Panc1 (cell line): Measurements from ENCODE around the gene LTF. TPM values are rescaled to one million over a fixed set of nuclear protein-coding genes. Genes with fewer than 3 reads are reported as not detected.

Experiments used
- ATAC-seq: fragments of 200-7000 bp; cut with Tn5 transposase; 2 replicates; pipeline ENCODE4 v1.9.1; 2020; ENCODE audit warnings: mild to moderate bottlenecking, moderate library complexity
- BruUV-seq: library from RNA; stranded (reverse); fragments of 400-500 nt; replicated peaks from 2 replicates; lab custom pipeline; 2021; lab: Mats Ljungman, UMichigan
- CTCF ChIA-PET: fragments of 300-600 bp; sonication (Branson Sonifier 250); formaldehyde crosslinking; loops from one replicate; lab custom pipeline; 2022; ENCODE audit warnings: antibody characterized with exemption; lab: Charles Lee
- POLR2A ChIA-PET: fragments of 300-600 bp; sonication (Branson Sonifier 250); formaldehyde crosslinking; loops from one replicate; lab custom pipeline; 2022; ENCODE audit warnings: antibody characterized with exemption; lab: Charles Lee
- DNase-seq: peaks from one replicate; pipeline ENCODE4 v3.0.0-alpha.2; 2010; ENCODE audit warnings: low read depth, low spot score
- H3K27ac ChIP-seq: 2 replicates; pipeline ENCODE4 v1.5.1; 2011; ENCODE audit warnings: mild to moderate bottlenecking, low read length, inconsistent platforms
- H3K27me3 ChIP-seq: fragments of 200-500 bp; sonication (Bioruptor generic); 2 replicates; pipeline ENCODE4 v1.6.0; 2014; ENCODE audit warnings: low read length, inconsistent platforms; ENCODE audit not compliant: control insufficient read depth, insufficient read depth
- H3K36me3 ChIP-seq: fragments of 200-500 bp; sonication (Bioruptor generic); 2 replicates; pipeline ENCODE4 v1.5.1; 2014; ENCODE audit warnings: inconsistent platforms, mild to moderate bottlenecking, low read length, moderate library complexity; ENCODE audit not compliant: control insufficient read depth, insufficient read depth
- H3K4me1 ChIP-seq: 2 replicates; pipeline ENCODE4 v1.5.1; 2011; ENCODE audit warnings: inconsistent platforms, mild to moderate bottlenecking, low read length, moderate library complexity; ENCODE audit not compliant: control insufficient read depth, insufficient read depth
- H3K4me3 ChIP-seq, 2 experiments: 2 replicates each; pipeline ENCODE4 v1.5.1; 2011 to 2012; ENCODE audit warnings: low read depth in 2 of 2, low read length in 2 of 2, mild to moderate bottlenecking in 2 of 2, inconsistent platforms in 1 of 2, moderate library complexity in 1 of 2
- H3K9me3 ChIP-seq: fragments of 200-500 bp; sonication (Bioruptor generic); 2 replicates; pipeline ENCODE4 v1.5.1; 2014; ENCODE audit warnings: low read depth, mild to moderate bottlenecking, inconsistent platforms, low read length, moderate library complexity; ENCODE audit not compliant: control insufficient read depth, insufficient read depth
- POLR2AphosphoS5 ChIP-seq: IDR thresholded peaks from 2 replicates; pipeline ENCODE4 v1.6.1; 2012; ENCODE audit warnings: mild to moderate bottlenecking, low read depth, low read length, moderate library complexity
- SIN3A ChIP-seq: IDR thresholded peaks from 2 replicates; pipeline ENCODE4 v1.6.1; 2012; ENCODE audit warnings: low read depth, mild to moderate bottlenecking, low read length, moderate library complexity, borderline replicate concordance; ENCODE audit not compliant: insufficient read depth
- TCF7L2 ChIP-seq: IDR thresholded peaks from 2 replicates; pipeline ENCODE4 v1.6.1; 2011; ENCODE audit warnings: mild to moderate bottlenecking, low read depth, low read length, inconsistent platforms
- in situ Hi-C: cut with HindIII; loops from 2 replicates; pipeline ENCODE4 v1.10.0; 2016; ENCODE audit warnings: low sequenced_read_pairs, low pct_unique_long_range_greater_than_20kb
- intact Hi-C: fragments of 100-400 bp; cut with micrococcal nuclease; formaldehyde crosslinking; loops from one replicate; pipeline ENCODE4 v1.10.0; 2022; ENCODE audit not compliant: unreplicated experiment
- total RNA-seq: library from RNA; stranded (reverse); gene quantifications from one replicate; pipeline ENCODE4 v1.2.1, GENCODE V29; 2021; ENCODE audit not compliant: unreplicated experiment
- TF ChIP-seq, protein P1 (sequence below), 2 experiments: IDR thresholded peaks; 2 replicates each; pipeline ENCODE4 v1.6.1; 2011 to 2012; ENCODE audit warnings: low read depth in 2 of 2, control low read depth in 1 of 2, low read length in 1 of 2, mild to moderate bottlenecking in 1 of 2, moderate library complexity in 1 of 2; ENCODE audit not compliant: insufficient read depth in 1 of 2
- TF ChIP-seq, protein P2 (sequence below): fragments of 450-650 bp; IDR thresholded peaks from 2 replicates; pipeline ENCODE4 v1.5.1; 2017; ENCODE audit warnings: mild to moderate bottlenecking

LTF gene
- total RNA-seq, 1 experiment from 2014 or later = not detected

DNA sequence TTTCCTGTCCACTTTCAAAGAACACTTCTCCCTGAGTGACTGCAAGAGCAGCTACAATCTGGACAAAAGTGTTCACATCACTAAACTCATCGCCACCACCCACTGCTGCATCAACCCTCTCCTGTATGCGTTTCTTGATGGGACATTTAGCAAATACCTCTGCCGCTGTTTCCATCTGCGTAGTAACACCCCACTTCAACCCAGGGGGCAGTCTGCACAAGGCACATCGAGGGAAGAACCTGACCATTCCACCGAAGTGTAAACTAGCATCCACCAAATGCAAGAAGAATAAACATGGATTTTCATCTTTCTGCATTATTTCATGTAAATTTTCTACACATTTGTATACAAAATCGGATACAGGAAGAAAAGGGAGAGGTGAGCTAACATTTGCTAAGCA lies 55.9 kb downstream of the LTF start:
- ATAC-seq (no peak), DNase-seq (no peak)
- no TSS peak for BruUV-seq
- POLR2A ChIA-PET = no interaction called here
- Histone ChIP-seq H3K36me3 (no peaks in the 10 kb centered on the region), H3K4me1 (no peaks in the 10 kb centered on the region), H3K27me3 (no peaks in the 10 kb centered on the region), H3K4me3 (no peak overlapping the region), H3K9me3 (no peaks in the 10 kb centered on the region), H3K27ac (no peak overlapping the region)
- in situ Hi-C loops = no loop called here
- intact Hi-C loops = no loop called here
- CTCF ChIA-PET = no interaction called here
- no peak for TF ChIP-seq TCF7L2
- TF ChIP-seq, protein P1, sequence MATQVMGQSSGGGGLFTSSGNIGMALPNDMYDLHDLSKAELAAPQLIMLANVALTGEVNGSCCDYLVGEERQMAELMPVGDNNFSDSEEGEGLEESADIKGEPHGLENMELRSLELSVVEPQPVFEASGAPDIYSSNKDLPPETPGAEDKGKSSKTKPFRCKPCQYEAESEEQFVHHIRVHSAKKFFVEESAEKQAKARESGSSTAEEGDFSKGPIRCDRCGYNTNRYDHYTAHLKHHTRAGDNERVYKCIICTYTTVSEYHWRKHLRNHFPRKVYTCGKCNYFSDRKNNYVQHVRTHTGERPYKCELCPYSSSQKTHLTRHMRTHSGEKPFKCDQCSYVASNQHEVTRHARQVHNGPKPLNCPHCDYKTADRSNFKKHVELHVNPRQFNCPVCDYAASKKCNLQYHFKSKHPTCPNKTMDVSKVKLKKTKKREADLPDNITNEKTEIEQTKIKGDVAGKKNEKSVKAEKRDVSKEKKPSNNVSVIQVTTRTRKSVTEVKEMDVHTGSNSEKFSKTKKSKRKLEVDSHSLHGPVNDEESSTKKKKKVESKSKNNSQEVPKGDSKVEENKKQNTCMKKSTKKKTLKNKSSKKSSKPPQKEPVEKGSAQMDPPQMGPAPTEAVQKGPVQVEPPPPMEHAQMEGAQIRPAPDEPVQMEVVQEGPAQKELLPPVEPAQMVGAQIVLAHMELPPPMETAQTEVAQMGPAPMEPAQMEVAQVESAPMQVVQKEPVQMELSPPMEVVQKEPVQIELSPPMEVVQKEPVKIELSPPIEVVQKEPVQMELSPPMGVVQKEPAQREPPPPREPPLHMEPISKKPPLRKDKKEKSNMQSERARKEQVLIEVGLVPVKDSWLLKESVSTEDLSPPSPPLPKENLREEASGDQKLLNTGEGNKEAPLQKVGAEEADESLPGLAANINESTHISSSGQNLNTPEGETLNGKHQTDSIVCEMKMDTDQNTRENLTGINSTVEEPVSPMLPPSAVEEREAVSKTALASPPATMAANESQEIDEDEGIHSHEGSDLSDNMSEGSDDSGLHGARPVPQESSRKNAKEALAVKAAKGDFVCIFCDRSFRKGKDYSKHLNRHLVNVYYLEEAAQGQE (IDR thresholded peaks at IDR 0.05; ENCODE audit: insufficient read depth in 1 of 2, low read depth in 2 of 2, low read length in 1 of 2) = no peak
- TF ChIP-seq, protein P2, sequence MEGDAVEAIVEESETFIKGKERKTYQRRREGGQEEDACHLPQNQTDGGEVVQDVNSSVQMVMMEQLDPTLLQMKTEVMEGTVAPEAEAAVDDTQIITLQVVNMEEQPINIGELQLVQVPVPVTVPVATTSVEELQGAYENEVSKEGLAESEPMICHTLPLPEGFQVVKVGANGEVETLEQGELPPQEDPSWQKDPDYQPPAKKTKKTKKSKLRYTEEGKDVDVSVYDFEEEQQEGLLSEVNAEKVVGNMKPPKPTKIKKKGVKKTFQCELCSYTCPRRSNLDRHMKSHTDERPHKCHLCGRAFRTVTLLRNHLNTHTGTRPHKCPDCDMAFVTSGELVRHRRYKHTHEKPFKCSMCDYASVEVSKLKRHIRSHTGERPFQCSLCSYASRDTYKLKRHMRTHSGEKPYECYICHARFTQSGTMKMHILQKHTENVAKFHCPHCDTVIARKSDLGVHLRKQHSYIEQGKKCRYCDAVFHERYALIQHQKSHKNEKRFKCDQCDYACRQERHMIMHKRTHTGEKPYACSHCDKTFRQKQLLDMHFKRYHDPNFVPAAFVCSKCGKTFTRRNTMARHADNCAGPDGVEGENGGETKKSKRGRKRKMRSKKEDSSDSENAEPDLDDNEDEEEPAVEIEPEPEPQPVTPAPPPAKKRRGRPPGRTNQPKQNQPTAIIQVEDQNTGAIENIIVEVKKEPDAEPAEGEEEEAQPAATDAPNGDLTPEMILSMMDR = no peak
- no peak for TF ChIP-seq SIN3A
- no peak for TF ChIP-seq POLR2AphosphoS5

DNA sequence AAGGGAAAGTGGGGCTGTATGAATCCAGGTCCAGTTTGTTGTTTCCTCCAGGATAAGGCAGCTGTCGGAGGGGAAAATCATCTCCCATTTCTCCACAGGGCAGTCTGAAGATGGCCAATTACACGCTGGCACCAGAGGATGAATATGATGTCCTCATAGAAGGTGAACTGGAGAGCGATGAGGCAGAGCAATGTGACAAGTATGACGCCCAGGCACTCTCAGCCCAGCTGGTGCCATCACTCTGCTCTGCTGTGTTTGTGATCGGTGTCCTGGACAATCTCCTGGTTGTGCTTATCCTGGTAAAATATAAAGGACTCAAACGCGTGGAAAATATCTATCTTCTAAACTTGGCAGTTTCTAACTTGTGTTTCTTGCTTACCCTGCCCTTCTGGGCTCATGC lies 56.7 kb downstream of the LTF start:
- H3K4me1 ChIP-seq = no peaks in the 10 kb centered on the region
- no peak overlapping the region for H3K27ac ChIP-seq
- H3K36me3 ChIP-seq = no peaks in the 10 kb centered on the region
- TF ChIP-seq TCF7L2 (no peak), SIN3A (no peak)
- TF ChIP-seq, protein P2 = no peak
- TF ChIP-seq, protein P1 (IDR thresholded peaks at IDR 0.05; ENCODE audit: insufficient read depth in 1 of 2, low read depth in 2 of 2, low read length in 1 of 2) = no peak
- DNase-seq = no peak
- POLR2A ChIA-PET = no interaction called here
- no peaks in the 10 kb centered on the region for H3K9me3 ChIP-seq
- in situ Hi-C loops = no loop called here
- CTCF ChIA-PET = no interaction called here
- intact Hi-C loops = no loop called here
- no peak for ATAC-seq
- no TSS peak for BruUV-seq
- H3K4me3 ChIP-seq = no peak overlapping the region
- H3K27me3 ChIP-seq = no peaks in the 10 kb centered on the region
